ENCODE results near the gene PLEKHA7.

Gene PLEKHA7

GRCh38 chr11:16992846-16993245 is 21.4 kb downstream of the PLEKHA7 start:
- no peaks in the 10 kb centered on the region for H3K4me1 ChIP-seq
- no peak for TF ChIP-seq CTCF (IDR thresholded peaks at IDR 0.05; ENCODE audit: low read depth, low read length)
- no peak overlapping the region for H3K4me3 ChIP-seq (ENCODE audit: low read depth, low read length)
- no peaks in the 10 kb centered on the region for H3K9me3 ChIP-seq
- no peak for DNase-seq
- no peaks in the 10 kb centered on the region for H3K36me3 ChIP-seq
- no peaks in the 10 kb centered on the region for H3K27me3 ChIP-seq

GRCh38 chr11:16989554-16989953 is 24.7 kb downstream of the PLEKHA7 start:
- Histone ChIP-seq H3K9me3 (no peaks in the 10 kb centered on the region), H3K4me3 (ENCODE audit: low read depth, low read length) (no peak overlapping the region), H3K27me3 (no peaks in the 10 kb centered on the region), H3K4me1 (no peaks in the 10 kb centered on the region), H3K36me3 (no peaks in the 10 kb centered on the region)
- DNase-seq = peak; percentile 24
- TF ChIP-seq CTCF (IDR thresholded peaks at IDR 0.05; ENCODE audit: low read depth, low read length) = no peak

GRCh38 chr11:16987205-16987568 is 27.0 kb downstream of the PLEKHA7 start:
- H3K27me3 ChIP-seq = no peaks in the 10 kb centered on the region
- no peaks in the 10 kb centered on the region for H3K4me1 ChIP-seq
- DNase-seq = no peak
- TF ChIP-seq CTCF (IDR thresholded peaks at IDR 0.05; ENCODE audit: low read depth, low read length) = no peak
- H3K36me3 ChIP-seq = no peaks in the 10 kb centered on the region
- H3K4me3 ChIP-seq (ENCODE audit: low read depth, low read length) = no peak overlapping the region
- no peaks in the 10 kb centered on the region for H3K9me3 ChIP-seq

GRCh38 chr11:16986434-16987204 is 27.6 kb downstream of the PLEKHA7 start:
- no peak for DNase-seq
- Histone ChIP-seq H3K9me3 (no peaks in the 10 kb centered on the region), H3K4me1 (no peaks in the 10 kb centered on the region), H3K27me3 (no peaks in the 10 kb centered on the region), H3K36me3 (no peaks in the 10 kb centered on the region), H3K4me3 (ENCODE audit: low read depth, low read length) (no peak overlapping the region)
- no peak for TF ChIP-seq CTCF (IDR thresholded peaks at IDR 0.05; ENCODE audit: low read depth, low read length)

GRCh38 chr11:16985297-16985696 is 28.9 kb downstream of the PLEKHA7 start:
- H3K9me3 ChIP-seq = no peaks in the 10 kb centered on the region
- no peaks in the 10 kb centered on the region for H3K36me3 ChIP-seq
- DNase-seq = no peak
- H3K27me3 ChIP-seq = no peaks in the 10 kb centered on the region
- H3K4me3 ChIP-seq (ENCODE audit: low read depth, low read length) = no peak overlapping the region
- TF ChIP-seq CTCF (IDR thresholded peaks at IDR 0.05; ENCODE audit: low read depth, low read length) = no peak
- no peaks in the 10 kb centered on the region for H3K4me1 ChIP-seq

- H3K4me1 ChIP-seq = no peaks in the 10 kb centered on the region
- TF ChIP-seq CTCF (IDR thresholded peaks at IDR 0.05; ENCODE audit: low read depth, low read length) = no peak
- H3K4me3 ChIP-seq (ENCODE audit: low read depth, low read length) = no peak overlapping the region
- DNase-seq = no peak
- no peaks in the 10 kb centered on the region for H3K27me3 ChIP-seq
- no peaks in the 10 kb centered on the region for H3K36me3 ChIP-seq
- H3K9me3 ChIP-seq = no peaks in the 10 kb centered on the region
Observed at GRCh38 chr11:16984229-16984628, 30.0 kb downstream of the PLEKHA7 start.

All from BE2C (cell line).